HepG2 (cell line): ENCODE measurements around the gene LEPROT. TPM values are rescaled to one million over a fixed set of nuclear protein-coding genes. Genes with fewer than 3 reads are reported as not detected.

Experiments used
- ATF7 ChIP-seq, 2 experiments: fragments of 450-650 bp in 1 of 2; sonication (generic) in 1 of 2; formaldehyde crosslinking in 1 of 2; IDR thresholded peaks; 2 replicates each; pipeline versions ENCODE4 v1.4.0 to v1.6.1; 2016 to 2020; ENCODE audit warnings: antibody characterized with exemption in 1 of 2, mild to moderate bottlenecking in 1 of 2, missing genetic modification reagents in 1 of 2
- MEF2D ChIP-seq: sonication (generic); formaldehyde crosslinking; IDR thresholded peaks from 2 replicates; pipeline ENCODE4 v1.5.1; 2020; ENCODE audit warnings: mild to moderate bottlenecking, missing genetic modification reagents
- ZNF296 ChIP-seq: sonication (generic); formaldehyde crosslinking; conservative IDR thresholded peaks from 2 replicates; pipeline ENCODE4 v1.5.0; 2020; ENCODE audit warnings: mild to moderate bottlenecking, missing genetic modification reagents
- ZNF788 ChIP-seq: sonication (generic); formaldehyde crosslinking; IDR thresholded peaks from 2 replicates; pipeline ENCODE4 v1.5.0; 2020; ENCODE audit warnings: mild to moderate bottlenecking, missing genetic modification reagents, borderline replicate concordance
- polyA plus RNA-seq, 8 experiments: library from polyadenylated mRNA; depleted of rRNA in 3 of 8; stranded (reverse) in 7 of 8; unstranded in 1 of 8; fragments of >200 nt; fragmentation: Illumina TruSeq in 4 of 8; extraction: Trizol in 4 of 8; gene quantifications; 2 replicates each; pipeline versions ENCODE4 v1.2.1 to v1.2.3, GENCODE V29; 2011 to 2016; ENCODE audit warnings: low read depth in 4 of 8, missing spikeins in 1 of 8, mixed read lengths in 1 of 8; ENCODE audit not compliant: insufficient read depth in 1 of 8
- total RNA-seq, 5 experiments: library from RNA; depleted of rRNA; stranded (reverse); fragments of >200 nt; fragmentation: Illumina TruSeq; extraction: Trizol; gene quantifications; 2 replicates each; pipeline ENCODE4 v1.2.3, GENCODE V29; 2016; ENCODE audit warnings: low read depth in 1 of 5
- TF ChIP-seq, protein P1 (sequence below): sonication (generic); formaldehyde crosslinking; IDR thresholded peaks from 2 replicates; pipeline ENCODE4 v1.4.0; 2020; ENCODE audit warnings: missing genetic modification reagents
- TF ChIP-seq, protein P2 (sequence below): sonication (generic); formaldehyde crosslinking; conservative IDR thresholded peaks from 2 replicates; pipeline ENCODE4 v1.8.0; 2022; ENCODE audit warnings: low read depth, missing genetic modification reagents
- TF ChIP-seq, protein P3 (sequence below): sonication (generic); formaldehyde crosslinking; IDR thresholded peaks from 2 replicates; pipeline ENCODE4 v1.8.1; 2022; ENCODE audit warnings: mild to moderate bottlenecking, missing genetic modification reagents
- TF ChIP-seq, protein P4 (sequence below): sonication (generic); formaldehyde crosslinking; IDR thresholded peaks from 2 replicates; pipeline ENCODE4 v1.5.1; 2020; ENCODE audit warnings: mild to moderate bottlenecking, missing genetic modification reagents, borderline replicate concordance
- TF ChIP-seq, protein P5 (sequence below), 2 experiments: fragments of 450-650 bp in 1 of 2; sonication (generic) in 1 of 2; formaldehyde crosslinking; IDR thresholded peaks; 2 replicates each; pipeline versions ENCODE4 v1.5.0 to v1.8.0; 2020 to 2022; ENCODE audit warnings: mild to moderate bottlenecking in 1 of 2, missing genetic modification reagents in 1 of 2
- TF ChIP-seq, protein P6 (sequence below): sonication (generic); formaldehyde crosslinking; conservative IDR thresholded peaks from 2 replicates; pipeline ENCODE4 v1.4.0; 2020; ENCODE audit warnings: missing genetic modification reagents

The LEPROT gene
- total and polyA plus RNA-seq, 2 of the 13 experiments (the other 11 are each of a cell fraction or from before 2014, with no cell fraction given) = 36.8 to 51.4 TPM

DNA sequence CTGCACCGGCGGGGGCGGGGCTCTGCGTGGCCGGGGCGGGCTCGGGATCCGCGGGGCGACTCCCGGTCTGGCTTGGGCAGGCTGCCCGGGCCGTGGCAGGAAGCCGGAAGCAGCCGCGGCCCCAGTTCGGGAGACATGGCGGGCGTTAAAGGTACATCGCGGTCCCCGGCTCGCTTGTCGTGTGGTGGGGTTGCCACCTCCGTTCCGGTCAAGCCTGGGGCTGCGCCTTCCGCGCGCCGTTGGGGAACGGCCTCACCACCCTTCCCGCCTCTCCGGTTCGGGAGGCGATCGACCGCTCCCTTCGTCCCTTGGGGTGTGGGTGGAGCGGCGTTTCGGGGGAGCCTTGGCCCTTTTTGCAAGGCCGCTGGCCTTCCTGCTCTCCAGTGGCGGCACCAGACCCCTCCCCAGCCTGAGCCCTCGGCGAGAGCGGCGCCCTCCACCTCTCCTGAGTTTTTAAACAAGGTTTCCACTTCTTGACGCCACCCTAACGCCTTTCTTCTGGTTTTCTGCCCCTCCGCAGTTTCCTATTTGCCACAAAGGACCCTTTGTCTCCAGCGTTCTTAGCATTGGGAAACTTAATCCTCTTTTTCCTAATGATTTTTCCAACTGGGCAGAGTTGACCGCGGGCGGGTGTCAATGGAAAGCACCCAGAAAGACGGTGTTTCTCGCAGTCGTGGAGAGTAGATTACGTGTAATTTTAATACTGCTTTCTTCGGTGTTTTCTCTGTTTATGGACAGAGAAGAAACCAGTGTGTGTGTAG, at the start of gene LEPROT, which contains the start of gene LEPR (continued):
- TF ChIP-seq, protein P1, sequence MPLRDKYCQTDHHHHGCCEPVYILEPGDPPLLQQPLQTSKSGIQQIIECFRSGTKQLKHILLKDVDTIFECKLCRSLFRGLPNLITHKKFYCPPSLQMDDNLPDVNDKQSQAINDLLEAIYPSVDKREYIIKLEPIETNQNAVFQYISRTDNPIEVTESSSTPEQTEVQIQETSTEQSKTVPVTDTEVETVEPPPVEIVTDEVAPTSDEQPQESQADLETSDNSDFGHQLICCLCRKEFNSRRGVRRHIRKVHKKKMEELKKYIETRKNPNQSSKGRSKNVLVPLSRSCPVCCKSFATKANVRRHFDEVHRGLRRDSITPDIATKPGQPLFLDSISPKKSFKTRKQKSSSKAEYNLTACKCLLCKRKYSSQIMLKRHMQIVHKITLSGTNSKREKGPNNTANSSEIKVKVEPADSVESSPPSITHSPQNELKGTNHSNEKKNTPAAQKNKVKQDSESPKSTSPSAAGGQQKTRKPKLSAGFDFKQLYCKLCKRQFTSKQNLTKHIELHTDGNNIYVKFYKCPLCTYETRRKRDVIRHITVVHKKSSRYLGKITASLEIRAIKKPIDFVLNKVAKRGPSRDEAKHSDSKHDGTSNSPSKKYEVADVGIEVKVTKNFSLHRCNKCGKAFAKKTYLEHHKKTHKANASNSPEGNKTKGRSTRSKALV (CRISPR knock-in tag) = no peak
- TF ChIP-seq ZNF296 (CRISPR knock-in tag) (no peak), ATF7 (IDR thresholded peaks at IDR 0.05) (no peak), ATF7 (CRISPR knock-in tag; IDR thresholded peaks at IDR 0.05) (no peak), ZNF788 (CRISPR knock-in tag) (peak; percentile 89; the same call in 1 of the 2 replicates), MEF2D (CRISPR knock-in tag) (peak; percentile 31; the same call in 1 of the 2 replicates)
- TF ChIP-seq, protein P2, sequence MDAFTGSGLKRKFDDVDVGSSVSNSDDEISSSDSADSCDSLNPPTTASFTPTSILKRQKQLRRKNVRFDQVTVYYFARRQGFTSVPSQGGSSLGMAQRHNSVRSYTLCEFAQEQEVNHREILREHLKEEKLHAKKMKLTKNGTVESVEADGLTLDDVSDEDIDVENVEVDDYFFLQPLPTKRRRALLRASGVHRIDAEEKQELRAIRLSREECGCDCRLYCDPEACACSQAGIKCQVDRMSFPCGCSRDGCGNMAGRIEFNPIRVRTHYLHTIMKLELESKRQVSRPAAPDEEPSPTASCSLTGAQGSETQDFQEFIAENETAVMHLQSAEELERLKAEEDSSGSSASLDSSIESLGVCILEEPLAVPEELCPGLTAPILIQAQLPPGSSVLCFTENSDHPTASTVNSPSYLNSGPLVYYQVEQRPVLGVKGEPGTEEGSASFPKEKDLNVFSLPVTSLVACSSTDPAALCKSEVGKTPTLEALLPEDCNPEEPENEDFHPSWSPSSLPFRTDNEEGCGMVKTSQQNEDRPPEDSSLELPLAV (CRISPR knock-in tag) = no peak
- TF ChIP-seq, protein P3, sequence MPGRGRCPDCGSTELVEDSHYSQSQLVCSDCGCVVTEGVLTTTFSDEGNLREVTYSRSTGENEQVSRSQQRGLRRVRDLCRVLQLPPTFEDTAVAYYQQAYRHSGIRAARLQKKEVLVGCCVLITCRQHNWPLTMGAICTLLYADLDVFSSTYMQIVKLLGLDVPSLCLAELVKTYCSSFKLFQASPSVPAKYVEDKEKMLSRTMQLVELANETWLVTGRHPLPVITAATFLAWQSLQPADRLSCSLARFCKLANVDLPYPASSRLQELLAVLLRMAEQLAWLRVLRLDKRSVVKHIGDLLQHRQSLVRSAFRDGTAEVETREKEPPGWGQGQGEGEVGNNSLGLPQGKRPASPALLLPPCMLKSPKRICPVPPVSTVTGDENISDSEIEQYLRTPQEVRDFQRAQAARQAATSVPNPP = no peak
- TF ChIP-seq, protein P4, sequence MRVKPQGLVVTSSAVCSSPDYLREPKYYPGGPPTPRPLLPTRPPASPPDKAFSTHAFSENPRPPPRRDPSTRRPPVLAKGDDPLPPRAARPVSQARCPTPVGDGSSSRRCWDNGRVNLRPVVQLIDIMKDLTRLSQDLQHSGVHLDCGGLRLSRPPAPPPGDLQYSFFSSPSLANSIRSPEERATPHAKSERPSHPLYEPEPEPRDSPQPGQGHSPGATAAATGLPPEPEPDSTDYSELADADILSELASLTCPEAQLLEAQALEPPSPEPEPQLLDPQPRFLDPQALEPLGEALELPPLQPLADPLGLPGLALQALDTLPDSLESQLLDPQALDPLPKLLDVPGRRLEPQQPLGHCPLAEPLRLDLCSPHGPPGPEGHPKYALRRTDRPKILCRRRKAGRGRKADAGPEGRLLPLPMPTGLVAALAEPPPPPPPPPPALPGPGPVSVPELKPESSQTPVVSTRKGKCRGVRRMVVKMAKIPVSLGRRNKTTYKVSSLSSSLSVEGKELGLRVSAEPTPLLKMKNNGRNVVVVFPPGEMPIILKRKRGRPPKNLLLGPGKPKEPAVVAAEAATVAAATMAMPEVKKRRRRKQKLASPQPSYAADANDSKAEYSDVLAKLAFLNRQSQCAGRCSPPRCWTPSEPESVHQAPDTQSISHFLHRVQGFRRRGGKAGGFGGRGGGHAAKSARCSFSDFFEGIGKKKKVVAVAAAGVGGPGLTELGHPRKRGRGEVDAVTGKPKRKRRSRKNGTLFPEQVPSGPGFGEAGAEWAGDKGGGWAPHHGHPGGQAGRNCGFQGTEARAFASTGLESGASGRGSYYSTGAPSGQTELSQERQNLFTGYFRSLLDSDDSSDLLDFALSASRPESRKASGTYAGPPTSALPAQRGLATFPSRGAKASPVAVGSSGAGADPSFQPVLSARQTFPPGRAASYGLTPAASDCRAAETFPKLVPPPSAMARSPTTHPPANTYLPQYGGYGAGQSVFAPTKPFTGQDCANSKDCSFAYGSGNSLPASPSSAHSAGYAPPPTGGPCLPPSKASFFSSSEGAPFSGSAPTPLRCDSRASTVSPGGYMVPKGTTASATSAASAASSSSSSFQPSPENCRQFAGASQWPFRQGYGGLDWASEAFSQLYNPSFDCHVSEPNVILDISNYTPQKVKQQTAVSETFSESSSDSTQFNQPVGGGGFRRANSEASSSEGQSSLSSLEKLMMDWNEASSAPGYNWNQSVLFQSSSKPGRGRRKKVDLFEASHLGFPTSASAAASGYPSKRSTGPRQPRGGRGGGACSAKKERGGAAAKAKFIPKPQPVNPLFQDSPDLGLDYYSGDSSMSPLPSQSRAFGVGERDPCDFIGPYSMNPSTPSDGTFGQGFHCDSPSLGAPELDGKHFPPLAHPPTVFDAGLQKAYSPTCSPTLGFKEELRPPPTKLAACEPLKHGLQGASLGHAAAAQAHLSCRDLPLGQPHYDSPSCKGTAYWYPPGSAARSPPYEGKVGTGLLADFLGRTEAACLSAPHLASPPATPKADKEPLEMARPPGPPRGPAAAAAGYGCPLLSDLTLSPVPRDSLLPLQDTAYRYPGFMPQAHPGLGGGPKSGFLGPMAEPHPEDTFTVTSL (CRISPR knock-in tag) = no peak
- TF ChIP-seq, protein P5, sequence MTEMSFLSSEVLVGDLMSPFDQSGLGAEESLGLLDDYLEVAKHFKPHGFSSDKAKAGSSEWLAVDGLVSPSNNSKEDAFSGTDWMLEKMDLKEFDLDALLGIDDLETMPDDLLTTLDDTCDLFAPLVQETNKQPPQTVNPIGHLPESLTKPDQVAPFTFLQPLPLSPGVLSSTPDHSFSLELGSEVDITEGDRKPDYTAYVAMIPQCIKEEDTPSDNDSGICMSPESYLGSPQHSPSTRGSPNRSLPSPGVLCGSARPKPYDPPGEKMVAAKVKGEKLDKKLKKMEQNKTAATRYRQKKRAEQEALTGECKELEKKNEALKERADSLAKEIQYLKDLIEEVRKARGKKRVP (CRISPR knock-in tag; IDR thresholded peaks at IDR 0.05) = no peak
- TF ChIP-seq, protein P6, sequence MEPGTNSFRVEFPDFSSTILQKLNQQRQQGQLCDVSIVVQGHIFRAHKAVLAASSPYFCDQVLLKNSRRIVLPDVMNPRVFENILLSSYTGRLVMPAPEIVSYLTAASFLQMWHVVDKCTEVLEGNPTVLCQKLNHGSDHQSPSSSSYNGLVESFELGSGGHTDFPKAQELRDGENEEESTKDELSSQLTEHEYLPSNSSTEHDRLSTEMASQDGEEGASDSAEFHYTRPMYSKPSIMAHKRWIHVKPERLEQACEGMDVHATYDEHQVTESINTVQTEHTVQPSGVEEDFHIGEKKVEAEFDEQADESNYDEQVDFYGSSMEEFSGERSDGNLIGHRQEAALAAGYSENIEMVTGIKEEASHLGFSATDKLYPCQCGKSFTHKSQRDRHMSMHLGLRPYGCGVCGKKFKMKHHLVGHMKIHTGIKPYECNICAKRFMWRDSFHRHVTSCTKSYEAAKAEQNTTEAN = 0 out of 2 replicates have a peak, but pooled peaks have one; percentile 57
